HEK293 (cell line): ENCODE results near the gene ZBTB21.

ENCODE experiments used
- CTCF ChIP-seq: fragments of 450-650 bp; formaldehyde crosslinking; IDR thresholded peaks from 2 replicates; pipeline ENCODE4 v1.5.1; 2016; ENCODE audit warnings: missing biosample characterization, missing genetic modification characterization
- KLF10 ChIP-seq: fragments of 450-650 bp; IDR thresholded peaks from 2 replicates; pipeline ENCODE4 v1.5.1; 2018; ENCODE audit warnings: missing biosample characterization, mild to moderate bottlenecking, missing genetic modification characterization
- MEIS1 ChIP-seq: sonication (generic); formaldehyde crosslinking; IDR thresholded peaks from 2 replicates; pipeline ENCODE4 v1.8.1; 2022; ENCODE audit warnings: missing genetic modification reagents, mild to moderate bottlenecking, borderline replicate concordance
- ZBTB1 ChIP-seq: fragments of 450-650 bp; formaldehyde crosslinking; IDR thresholded peaks from 2 replicates; pipeline ENCODE4 v1.5.1; 2016; ENCODE audit warnings: missing biosample characterization, missing genetic modification characterization
- ZBTB21 ChIP-seq: fragments of 450-650 bp; formaldehyde crosslinking; IDR thresholded peaks from 2 replicates; pipeline ENCODE4 v1.5.1; 2017; ENCODE audit warnings: missing biosample characterization, missing genetic modification characterization
- ZFP37 ChIP-seq: fragments of 450-650 bp; formaldehyde crosslinking; IDR thresholded peaks from 2 replicates; pipeline ENCODE4 v1.5.1; 2016; ENCODE audit warnings: missing biosample characterization, missing genetic modification characterization
- ZNF274 ChIP-seq, 2 experiments: fragments of 200-500 bp in 1 of 2; fragments of 450-650 bp in 1 of 2; sonication (Bioruptor generic) in 1 of 2; formaldehyde crosslinking in 1 of 2; IDR thresholded peaks; 2 replicates each; pipeline versions ENCODE4 v1.5.1 to v1.6.1; 2014 to 2016; ENCODE audit warnings: borderline replicate concordance in 1 of 2, inconsistent platforms in 1 of 2, low read length in 1 of 2, missing biosample characterization in 1 of 2, missing genetic modification characterization in 1 of 2
- ZNF280D ChIP-seq: fragments of 450-650 bp; formaldehyde crosslinking; IDR thresholded peaks from 2 replicates; pipeline ENCODE4 v1.5.1; 2016; ENCODE audit warnings: missing biosample characterization, missing genetic modification characterization

DNA sequence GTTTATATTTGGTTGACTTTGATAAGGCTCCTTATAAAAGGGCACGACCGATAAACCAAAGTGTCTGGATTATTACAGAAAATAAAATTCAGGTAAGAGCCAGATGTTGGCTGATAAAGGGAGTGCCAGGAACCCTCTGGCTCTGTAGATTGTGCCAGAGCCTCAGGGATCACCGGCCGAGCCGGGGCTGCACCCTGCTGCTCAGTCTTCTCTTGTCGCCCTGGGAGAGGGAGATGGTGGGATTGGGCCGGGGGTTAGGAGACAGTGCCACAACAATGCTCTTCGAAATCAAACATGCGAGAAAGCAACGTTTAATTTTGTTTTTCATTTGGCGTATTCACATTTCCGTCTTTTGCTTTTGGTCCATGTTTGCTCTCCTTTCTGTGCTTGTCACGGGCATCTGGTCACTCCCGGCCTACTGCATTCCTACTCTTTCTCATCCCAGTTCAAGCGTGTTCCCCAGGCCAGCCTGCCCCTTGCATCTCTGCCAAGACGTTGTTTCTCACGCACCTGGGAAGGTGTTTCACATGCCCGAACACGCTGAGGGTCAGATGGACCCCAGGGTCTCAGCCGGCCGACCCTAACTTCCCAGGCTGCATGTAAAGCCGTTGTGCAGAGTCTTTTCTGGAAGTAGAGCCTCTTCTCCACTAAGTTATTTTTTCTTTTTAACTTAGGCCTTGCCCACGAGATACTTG lies 37.5 kb downstream of the ZBTB21 start:
- TF ChIP-seq ZBTB21 (tag by site-specific recombination) (no peak), ZFP37 (tag by site-specific recombination) (no peak), CTCF (tag by site-specific recombination) (no peak), ZNF280D (no peak), KLF10 (tag by site-specific recombination) (no peak), MEIS1 (CRISPR knock-in tag) (no peak), ZNF274 (IDR thresholded peaks at IDR 0.05; ENCODE audit: low read length) (no peak), ZNF274 (tag by site-specific recombination; IDR thresholded peaks at IDR 0.05; ENCODE audit: borderline replicate concordance) (no peak), ZBTB1 (tag by site-specific recombination) (no peak)
